HG03457 (cell line): ENCODE results near the gene VAC14.

Experiments
- ATAC-seq: cut with Tn5 transposase; IDR thresholded peaks from one replicate; pipeline ENCODE4 v1.9.1; 2021; ENCODE audit warnings: moderate number of reproducible peaks; ENCODE audit not compliant: unreplicated experiment

VAC14 gene

DNA sequence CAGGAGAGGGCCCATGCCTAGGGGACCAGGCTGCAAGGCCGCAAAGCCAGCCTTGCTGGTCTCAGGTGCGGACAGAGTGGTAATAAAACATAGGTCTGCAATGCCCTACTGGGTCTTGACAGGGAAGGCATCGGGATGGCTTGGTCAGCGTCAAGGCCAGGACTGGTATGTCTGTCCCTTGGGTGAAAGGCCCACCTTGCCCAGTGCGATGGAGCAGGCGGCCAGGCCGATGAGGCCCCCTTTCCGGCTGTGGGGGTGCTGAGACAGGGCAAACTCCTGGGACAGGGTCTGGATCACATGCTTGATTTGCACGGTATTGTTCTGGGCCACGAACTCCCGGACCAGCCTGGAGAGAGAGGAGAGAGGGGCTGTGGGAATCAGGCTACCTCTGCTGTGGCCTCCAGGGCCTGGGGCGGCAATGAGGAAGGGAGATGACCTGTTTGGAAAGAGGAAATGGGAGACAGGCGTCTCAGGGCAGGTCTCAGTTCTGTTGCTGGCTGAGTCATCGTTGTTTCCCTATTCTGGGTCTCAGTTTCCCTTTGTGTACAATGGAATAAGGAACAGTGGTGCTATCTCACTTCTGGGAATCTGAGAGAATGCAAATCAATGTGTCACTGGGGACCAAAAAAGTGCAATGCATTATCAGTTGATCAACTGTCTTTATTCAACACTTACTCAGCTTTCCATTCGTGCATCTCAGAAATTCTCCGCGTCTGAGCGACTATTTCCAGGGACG, 14.8 kb downstream of the VAC14 start:
- ATAC-seq = no peak

- no peak for ATAC-seq
Measured at GRCh38 chr16:70784692-70785555, 16.0 kb downstream of the VAC14 start.

DNA sequence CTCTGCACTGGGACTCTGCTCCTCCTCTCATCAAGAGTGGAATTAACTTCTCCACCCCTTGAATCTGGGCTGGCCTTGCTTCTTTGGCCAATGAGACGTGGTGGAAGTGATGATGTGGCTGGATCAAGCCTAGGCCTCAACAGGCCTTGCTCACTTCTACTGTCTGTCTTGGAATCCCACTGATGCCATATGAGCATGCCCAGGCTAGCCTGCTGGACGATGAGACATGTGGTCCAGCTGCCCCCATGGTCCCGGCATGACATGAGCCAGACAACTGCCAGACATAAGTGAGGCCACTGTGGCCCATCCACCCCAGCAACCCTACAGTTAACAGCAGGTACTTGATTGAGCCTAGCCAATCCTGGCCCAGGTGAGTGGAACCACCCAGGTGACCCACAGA, 18.7 kb downstream of the VAC14 start:
- ATAC-seq = no peak

GRCh38 chr16:70781800-70782199, 19.2 kb downstream of the VAC14 start:
- no peak for ATAC-seq

GRCh38 chr16:70780546-70780945, 20.4 kb downstream of the VAC14 start:
- ATAC-seq = no peak

DNA sequence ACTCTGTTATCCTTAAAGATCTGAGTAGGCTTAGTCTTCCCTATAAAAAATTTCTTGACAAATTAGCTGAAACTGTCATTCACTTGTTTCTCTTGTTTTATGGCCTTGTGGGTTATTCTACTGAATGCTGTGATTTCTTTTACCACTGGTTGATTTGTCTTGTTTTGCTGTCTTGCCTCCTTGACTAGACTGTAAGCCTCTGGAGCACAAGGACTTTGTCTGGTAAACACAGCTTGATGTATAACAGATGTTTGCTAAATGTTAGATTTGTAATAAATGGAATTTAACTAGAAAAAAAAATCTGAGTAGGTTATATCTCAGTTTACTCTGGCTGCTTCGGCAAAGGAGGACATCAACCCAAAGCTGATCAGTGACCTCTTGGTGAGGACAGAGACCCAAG, 21.6 kb downstream of the VAC14 start:
- ATAC-seq = no peak

- ATAC-seq = no peak
Measured at GRCh38 chr16:70778901-70779309, 22.1 kb downstream of the VAC14 start.

GRCh38 chr16:70777973-70778406, 23.0 kb downstream of the VAC14 start:
- no peak for ATAC-seq

DNA sequence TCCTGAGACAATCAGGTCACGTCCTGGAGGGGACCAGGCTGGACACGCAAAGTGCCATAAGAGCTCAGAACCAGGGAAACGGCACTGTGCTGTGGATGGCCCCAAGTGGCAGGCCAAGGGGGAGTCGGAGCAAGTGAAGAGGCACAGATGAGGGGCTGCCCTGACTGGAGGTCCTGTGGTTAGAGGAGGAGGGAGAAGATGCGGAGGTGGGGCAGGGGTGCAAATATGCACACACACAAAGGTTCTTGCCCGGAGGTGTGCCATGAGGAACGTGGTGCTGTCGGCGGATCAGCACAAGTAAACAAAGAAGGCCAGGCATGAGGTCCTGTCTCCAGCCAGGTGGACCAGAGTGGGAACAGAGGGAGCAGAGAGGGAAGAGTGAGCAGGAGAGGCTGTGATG, 23.5 kb downstream of the VAC14 start:
- no peak for ATAC-seq

DNA sequence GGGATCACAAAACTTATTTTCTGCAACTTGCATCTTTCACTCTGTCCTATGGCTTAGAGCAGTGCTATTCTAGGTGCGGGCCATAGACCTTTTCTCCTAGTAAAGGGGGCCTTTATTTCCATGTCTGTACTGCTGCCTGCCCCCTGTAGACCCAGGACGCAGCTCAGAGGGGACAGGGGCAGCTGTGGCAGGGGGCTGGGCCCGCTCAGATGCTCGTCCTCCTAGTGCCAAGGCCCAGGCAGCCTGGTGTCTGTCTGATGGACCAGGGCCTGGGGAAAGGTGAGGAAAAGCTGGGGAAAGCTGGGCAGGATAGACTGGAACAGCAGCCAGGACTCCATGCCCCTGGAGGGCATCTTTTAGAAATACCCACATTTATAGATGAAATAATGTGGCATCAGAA, 25.6 kb downstream of the VAC14 start:
- no peak for ATAC-seq

DNA sequence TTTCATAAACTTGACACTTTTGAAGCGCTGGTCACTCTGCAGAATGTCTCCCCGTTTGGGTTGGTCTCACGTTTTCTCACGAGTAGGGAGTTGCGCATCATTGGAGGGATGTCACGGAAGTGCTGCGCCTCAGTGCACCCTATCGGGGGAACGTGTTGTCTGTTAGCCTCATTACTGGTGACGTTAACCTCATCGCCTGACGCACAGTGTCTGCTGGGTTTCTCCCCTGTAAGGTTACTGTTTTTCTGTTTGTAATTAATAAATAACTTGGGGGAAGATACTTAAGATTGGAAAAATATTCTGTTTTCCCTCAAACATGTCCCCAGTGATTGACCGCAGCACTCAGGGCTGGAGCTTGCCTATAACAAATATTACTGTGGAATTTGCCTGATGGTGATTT, 26.7 kb downstream of the VAC14 start:
- ATAC-seq = no peak

- ATAC-seq = no peak
Measured at GRCh38 chr16:70772493-70772892, 28.5 kb downstream of the VAC14 start.

DNA sequence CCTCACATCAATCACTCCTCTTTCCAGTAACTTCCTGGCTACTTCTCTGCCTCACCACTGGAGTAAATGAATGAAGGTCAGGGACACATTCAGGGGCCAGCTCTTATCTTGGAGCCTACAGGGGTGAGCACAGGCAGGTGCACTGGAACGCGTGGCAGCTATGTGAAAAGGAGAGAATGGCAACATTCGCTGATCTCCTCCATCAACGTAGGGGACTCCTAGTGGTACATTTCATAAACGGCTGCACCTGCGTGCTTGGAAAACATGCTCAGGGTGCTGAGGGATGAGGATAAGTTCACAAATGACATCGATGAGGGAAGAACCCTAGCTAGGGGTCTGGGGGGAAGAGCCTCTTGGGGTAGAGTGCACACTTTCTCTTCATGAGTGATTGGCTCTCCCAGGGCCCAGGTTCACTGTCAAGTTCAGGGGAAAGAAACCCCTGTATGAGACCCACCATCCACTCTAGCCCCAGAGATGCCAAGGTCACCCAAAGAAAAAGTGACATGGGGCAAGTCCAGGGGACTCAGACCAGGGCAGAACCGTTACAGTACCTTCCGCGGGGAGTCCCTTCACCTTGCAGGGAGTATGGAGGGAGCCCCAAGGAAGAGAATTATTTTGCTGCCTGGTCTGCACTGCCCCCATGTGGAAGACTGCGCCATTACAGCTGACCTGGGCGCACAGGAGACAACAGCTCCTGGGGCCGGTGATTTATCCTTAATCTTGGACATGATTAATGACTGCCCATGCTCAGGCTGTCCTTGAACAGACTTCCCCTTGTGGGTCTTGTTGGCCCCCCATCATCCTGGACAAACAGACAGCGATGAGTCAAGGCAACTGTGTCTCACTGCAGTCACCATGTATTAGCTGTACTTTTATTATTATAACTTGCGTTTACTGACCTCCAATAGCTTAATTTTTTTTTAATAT, 30.1 kb downstream of the VAC14 start:
- no peak for ATAC-seq

DNA sequence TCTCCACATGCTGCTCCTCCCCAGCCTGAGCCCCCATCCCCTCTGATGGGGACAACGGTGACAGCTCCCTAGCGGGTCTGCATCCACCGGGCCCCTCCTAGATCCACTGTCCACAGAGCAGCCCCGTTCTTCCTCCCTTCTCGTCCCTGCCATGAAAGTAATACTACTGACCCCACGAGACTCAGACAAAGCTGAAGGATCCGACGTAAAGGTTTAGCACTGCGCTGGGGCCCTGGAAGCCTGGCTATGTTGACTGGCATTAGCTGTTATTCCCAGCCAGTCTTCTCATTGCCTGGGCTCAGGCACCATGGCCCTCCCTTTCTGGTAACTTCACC, 30.7 kb downstream of the VAC14 start:
- ATAC-seq = no peak

GRCh38 chr16:70769761-70770160, 31.2 kb downstream of the VAC14 start:
- ATAC-seq = no peak

GRCh38 chr16:70769131-70769530, 31.8 kb downstream of the VAC14 start:
- ATAC-seq = no peak

DNA sequence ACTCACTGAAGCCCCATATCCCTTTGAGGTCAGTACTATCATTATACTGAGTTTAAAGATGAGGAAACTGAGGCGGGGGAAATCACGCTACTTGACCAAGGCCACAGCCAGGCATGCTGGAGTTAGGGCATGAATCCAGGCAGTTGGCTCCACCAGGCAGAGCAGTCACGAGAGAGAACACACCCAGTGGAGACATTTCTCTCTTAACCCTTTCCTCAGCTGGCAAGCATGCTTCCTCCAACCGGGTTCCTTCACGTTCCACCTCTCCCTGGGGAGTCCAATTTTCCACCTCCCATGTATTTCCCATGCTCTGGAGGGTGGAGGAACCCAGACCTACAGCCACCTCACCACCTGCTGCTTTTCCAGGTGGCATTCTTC, 32.8 kb downstream of the VAC14 start:
- ATAC-seq = no peak

DNA sequence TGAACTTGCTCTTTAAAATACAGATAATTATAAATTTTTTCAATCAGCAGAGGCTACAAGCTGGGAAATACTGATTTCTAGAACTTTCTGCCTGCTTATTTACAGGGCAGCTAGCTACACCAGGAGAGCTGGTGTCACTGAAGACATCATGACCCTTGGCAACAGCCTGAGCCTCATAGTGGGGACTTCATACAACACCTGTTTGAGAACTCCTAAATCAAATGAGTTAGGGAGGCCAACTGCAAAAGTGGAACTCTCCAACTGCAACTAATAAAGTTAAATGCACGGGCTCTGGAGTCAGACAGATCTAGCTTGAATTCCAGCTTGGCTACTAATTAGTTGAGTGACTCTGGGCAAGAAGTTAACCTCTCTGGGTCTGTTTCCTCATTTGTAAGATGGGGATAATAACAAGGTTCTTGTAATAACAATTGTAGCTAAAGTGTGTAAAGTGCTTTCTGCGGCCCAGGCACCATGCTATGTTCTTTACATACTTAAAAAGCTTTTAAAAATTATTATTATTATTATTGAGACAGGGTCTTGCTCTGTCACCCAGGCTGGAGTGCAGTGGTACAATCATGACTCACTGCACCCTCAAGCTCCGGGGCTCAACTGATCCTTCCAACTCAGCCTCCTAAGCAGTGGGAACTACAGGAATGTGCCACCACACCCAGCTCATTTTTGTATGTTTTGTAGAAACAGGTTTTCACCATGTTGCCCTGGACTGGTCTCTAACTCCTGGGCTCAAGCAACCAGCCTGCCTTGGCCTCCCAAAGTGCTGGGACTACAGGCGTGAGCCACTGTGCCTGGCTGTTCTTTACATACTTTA, 33.4 kb downstream of the VAC14 start:
- ATAC-seq = no peak

- no peak for ATAC-seq
Measured at GRCh38 chr16:70766658-70767057, 34.3 kb downstream of the VAC14 start.

DNA sequence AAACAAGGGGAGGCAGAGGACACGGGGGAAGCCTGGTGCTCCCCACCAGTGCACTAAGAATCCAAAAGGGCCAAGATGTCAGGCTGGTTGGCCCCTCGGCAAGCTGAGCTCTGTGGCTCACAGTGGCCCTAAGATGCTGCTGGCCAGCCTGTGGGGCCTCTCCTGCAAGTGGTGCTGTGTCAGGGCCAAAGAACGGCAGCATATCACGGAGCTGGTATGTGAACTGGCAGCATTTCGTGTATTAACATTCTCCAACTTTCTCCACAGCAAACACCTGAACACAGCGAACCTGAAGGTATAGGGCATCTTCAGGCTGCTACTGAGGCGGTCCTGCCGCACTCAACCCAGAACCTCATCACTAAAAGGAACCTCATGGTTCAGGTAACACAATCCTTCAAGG, 34.8 kb downstream of the VAC14 start:
- no peak for ATAC-seq

GRCh38 chr16:70765491-70765890, 35.5 kb downstream of the VAC14 start:
- ATAC-seq = no peak
